GF-D8 (cell line): ENCODE measurements around the gene BTN3A1.
"Not testable (repeated sequence)": the region's sequence is repeated elsewhere in the genome, so short reads cannot be mapped to it uniquely, and the experiment has no call there.

Experiments
- DNase-seq: peaks from one replicate; lab custom pipeline; 2025; lab: John Stamatoyannopoulos, UW

BTN3A1 gene

GRCh38 chr6:26415036-26415614, 13.1 kb downstream of the BTN3A1 start:
- no peak for DNase-seq

DNA sequence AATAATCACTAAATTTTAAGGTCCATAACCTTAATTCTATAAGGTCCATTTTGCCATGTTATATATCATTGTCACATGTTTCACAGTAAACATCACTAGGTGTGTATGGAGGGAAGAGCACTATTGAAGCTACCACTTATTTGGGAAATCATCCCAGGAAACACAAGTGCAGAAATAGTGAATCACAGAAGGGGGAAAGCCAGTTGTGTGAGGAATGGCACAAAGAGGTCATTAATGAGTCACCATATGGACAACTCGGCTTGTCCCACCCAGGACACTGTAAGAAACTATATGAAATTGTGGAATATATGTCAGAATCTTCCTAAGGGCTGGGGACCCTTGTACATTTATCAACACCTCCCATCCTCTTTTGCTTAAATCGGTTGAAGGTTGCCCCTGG, 13.7 kb downstream of the BTN3A1 start:
- no peak for DNase-seq

DNA sequence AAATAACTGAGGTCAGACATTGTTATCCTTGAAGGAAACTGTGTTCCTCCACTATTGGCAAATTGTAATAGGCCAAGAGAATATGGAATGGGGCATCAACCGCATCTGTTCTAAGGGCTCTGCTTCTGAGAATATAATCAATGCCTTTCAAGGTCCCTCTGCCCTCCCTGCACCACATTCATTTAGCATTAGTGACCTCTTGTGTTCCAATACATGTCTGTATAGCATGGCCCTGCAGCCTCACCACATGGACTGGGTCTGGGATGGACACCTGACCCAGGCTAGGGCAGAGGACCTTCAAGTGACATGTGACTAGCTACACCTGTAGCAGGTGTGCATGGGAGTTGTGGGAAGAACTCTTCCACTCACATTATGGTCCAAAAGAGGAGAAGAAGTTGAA, 14.2 kb downstream of the BTN3A1 start:
- no peak for DNase-seq

GRCh38 chr6:26418077-26418476, 16.0 kb downstream of the BTN3A1 start:
- DNase-seq = not testable (repeated sequence)

- DNase-seq = not testable (repeated sequence)
Observed at GRCh38 chr6:26418795-26419194, 16.7 kb downstream of the BTN3A1 start.

DNA sequence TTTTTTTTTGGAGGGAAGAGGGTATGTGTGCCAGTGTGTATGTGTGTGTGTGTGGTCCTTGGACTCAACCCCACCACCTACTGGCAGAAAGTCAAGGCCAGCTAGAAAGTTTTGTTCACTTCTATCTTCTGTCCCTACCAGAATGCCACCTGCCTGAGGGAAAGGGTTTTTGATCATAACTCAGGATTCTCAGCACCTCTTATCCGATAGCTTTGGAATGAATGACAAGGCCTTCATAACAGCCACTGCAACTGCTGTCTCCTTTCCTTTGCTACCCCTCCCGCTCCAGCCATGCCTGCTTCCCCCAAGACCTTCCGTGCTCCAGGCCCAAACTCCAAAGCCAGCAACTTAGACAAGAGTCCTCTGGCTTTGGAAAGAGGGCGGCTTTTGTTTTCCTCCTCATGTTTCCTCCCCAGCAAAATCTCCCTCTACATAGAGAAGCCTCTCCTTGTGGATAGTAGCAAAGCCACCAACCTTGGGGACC, 18.7 kb downstream of the BTN3A1 start:
- no peak for DNase-seq

DNA sequence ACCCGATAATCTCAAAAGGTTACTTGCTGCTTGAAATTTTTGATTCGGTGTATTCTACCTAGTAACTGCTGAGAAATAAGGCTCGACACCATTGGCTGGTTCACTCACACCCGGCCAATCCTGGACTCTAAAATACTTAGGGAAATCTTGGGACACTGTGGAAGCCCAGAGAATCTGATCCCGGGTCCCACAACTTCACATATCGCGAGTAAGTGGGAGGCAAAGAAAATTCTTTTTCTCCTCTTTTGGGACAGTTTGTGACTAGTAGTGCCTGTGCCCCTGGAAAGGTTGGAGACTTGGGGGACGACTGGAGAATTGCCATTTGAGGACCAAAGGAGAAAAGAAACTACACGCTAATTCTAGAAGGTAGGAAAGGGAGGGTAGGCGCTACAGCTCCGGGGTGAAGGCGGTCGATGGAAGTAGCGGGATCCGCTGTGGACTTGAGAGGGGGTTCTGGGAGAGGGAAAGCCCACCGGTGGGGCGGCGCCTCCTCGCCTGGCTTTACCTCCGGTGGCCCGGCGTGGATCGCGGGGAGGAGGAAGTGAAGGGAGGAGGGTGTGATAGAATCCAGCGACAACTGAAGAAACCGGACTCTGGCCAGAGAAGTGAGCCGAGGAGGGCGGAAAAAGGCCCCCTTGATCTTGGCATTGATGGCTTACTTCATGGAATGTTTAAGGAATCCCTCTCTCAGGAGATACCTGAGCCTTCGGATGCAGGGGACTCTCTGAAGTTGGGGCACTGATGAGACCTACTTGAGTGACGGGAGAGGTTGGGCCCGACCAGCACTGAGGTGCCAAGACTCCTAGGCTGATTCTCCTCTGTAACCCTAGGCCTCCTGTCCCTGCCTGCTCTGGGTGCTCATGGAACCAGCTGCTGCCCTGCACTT, 19.4 kb downstream of the BTN3A1 start:
- peak; percentile 54 for DNase-seq

DNA sequence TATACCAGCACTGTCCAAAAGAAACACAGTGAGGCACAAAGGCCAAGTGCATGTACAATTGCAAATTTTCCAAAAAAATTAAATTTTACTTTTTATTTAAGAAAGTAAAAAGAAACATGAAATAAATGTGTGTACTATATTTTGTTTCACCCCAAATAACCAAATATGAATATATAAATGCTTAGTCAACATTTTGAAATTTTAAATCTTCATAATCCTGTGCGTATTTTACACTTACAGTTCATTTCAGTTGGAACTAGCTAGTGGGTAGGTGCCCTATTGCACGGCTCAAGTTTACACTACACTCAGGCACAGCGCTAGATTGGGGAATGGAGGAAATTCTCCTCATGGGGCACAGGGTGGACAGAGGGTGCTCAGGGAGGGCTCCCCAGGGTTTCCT, 20.3 kb downstream of the BTN3A1 start:
- no peak for DNase-seq

DNA sequence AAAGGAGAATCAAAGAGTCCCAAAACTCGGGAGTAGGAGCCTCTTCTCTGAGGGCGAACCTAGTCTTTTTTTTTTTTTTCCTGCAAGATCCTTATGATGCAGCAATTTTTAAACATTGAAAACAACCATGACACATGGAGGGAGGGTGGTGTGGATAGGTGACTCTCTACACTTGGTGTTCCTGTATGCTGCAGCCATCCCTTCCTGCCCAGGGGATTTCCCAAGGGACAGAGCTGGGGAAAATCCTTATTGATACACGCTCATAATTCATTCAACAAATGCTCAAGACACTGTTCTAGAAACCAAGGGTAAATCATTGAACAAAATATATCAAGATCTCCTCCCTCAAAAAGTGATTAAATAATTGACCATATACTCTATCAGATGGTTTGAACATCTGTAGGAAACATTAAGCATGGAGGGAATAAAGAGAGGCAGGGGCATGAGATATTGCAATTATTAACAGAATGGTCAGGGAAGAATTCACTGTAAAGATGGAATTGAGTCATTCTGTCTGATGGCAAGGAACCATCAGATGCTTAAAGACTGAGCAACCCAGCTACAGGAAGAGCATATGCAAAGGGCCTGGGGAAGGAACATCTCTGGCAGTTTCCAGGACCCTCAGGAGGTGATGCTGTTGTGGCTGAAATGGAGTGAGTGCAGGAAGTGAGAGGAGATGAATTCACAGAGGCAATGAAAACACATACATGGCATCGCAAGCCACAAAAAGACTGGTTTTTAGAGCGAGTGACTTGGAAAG, 24.8 kb downstream of the BTN3A1 start:
- DNase-seq = no peak

DNA sequence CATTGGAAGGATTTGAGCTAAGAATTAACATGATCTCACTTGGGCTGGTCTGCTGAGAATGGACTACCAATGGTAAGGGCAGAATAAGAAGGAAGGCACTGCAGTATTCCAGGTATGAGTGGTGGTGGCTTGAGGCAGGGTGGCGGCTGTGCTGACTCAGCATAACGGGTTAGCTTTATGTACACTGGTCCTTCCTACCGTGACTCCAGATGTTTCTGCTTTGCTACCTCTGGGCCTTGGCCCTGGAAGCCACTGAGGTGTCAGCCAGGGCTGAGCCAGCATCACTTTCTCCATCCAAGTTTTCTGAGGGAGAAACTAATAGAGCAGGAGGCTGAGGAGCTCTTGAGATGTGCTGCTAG, 25.4 kb downstream of the BTN3A1 start:
- no peak for DNase-seq

DNA sequence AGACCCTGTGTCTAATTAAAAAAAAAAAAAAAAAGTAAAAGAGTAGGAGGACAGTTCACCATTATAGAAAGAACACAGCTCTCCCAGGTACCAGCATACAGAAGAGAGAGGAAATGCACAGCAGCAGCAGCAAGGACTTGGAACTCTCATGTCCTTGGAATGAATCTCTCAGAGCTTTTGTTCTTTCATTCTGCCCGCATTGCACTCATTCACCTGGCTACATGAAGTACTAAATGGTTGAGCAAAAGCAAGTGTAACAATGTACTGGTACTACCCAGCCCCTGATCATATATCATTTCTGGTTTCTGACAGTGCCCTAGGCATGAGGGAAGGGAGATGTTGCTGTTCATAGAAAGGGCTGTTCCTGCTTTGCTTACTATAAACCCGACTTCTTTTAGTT, 26.1 kb downstream of the BTN3A1 start:
- DNase-seq = no peak

DNA sequence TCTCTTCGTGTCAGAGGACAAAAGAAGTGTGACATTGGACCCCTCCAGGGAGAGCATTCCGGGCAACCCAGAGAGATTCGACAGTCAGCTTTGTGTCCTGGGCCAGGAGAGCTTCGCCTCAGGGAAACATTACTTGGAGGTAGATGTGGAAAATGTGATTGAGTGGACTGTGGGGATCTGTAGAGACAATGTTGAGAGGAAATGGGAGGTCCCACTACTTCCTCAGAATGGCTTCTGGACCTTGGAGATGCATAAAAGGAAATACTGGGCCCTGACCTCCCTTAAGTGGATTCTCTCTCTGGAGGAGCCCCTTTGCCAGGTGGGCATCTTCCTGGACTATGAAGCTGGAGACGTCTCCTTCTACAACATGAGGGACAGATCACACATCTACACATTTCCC, 28.7 kb downstream of the BTN3A1 start:
- no peak for DNase-seq

DNA sequence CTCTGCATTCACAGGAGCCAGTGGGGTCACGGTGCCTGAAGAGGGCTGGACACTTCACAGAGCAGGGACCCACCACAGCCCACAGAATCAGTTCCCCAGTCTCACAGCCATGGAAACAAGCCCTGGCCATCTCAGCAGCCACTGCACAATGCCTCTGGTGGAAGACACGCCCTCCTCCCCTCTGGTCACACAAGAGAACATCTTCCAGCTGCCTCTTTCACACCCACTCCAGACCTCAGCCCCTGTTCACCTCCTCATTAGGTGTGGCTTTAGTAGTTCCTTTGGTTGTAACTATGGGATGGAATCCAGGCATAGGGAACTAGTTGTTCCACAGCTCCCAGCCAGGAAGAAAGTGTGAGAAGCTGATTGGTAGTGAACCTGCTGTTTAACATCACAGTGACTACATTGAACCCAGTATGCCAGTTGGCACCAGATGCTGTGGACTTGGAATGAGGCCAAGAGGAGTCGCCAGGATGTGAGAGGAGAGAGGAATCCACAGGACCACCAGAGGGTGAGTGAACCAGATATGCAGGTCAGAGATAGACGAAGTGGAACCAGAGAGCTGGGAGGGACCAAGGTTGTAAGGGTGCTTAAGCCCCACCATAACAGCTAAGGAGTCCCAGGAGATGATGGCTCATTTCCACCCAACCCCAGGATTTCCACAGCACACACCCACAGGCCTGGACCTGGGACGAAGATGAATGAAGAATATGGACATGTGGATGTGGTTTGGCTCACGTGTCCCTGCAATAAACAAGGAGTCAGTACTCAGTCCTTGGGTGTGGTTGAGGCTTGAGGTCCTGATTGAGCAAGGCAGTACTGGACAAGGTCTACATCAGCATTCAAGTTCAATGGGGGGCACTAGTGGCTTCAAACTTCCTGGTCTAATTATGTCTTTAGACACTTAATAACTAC, 29.4 kb downstream of the BTN3A1 start:
- no peak for DNase-seq

DNA sequence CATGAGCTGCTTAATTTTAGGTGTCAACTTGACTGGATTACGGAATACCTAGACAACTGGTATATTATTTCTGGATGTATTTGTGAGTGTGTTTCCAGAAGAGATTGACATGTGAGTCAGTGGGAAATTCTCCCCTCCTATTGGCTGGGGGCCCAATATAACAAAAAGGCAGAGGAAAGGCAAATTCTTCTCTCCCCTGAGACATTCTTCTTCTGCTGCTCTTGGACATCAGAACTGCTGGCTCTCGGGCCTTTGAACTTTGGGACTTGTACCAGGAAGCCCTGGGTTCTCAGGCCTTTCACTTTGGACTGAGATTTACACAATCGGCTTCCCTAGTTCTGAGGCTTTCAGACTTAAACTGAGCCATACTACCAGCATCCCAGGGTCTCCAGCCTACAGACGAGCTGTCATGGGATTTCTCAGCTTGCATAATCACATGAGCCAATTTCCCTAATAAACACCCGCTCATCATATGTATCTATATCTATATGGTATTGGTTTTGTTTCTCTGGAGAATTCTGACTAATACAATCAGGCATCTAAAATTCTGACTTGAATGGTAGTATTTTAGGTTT, 30.6 kb downstream of the BTN3A1 start:
- DNase-seq = no peak

GRCh38 chr6:26433680-26434079, 31.6 kb downstream of the BTN3A1 start:
- DNase-seq = not testable (repeated sequence)

DNA sequence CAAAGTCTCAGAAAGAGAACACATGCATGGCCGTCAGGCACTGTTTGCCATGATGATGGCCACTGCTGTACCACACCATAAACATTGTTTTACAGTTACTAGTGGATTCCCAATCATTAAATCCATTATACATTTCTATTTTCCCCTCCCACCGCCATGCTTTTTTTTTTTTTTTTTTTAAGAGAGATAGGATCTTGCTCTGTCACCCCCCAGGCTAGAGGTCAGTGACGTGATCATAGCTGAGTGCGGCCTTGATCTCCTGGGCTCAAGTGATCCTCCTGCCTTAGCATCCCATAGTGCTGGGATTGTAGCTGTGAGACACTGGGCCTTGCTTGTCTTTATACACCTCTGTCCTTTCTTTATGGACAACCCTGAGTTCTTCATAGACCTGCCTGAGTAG, 33.9 kb downstream of the BTN3A1 start:
- DNase-seq = no peak

DNA sequence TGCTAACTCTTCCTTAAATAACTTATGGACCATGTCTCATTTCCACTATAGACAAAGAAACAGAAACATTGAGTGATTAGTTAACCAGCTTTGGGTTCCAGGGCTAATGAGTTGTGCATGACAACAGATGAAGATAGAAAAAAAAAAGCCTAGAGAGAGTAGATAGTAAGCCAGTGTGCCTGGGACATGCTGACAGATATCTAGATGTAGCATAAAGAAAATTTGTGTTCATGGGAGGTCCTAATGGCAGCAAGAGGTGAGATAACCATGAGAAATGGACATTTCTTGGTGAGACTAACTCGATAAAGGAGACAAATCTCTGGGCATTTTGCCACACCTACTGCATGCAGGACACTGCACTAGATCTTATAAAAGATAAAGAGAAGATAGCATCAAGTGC, 35.5 kb downstream of the BTN3A1 start:
- DNase-seq = no peak

DNA sequence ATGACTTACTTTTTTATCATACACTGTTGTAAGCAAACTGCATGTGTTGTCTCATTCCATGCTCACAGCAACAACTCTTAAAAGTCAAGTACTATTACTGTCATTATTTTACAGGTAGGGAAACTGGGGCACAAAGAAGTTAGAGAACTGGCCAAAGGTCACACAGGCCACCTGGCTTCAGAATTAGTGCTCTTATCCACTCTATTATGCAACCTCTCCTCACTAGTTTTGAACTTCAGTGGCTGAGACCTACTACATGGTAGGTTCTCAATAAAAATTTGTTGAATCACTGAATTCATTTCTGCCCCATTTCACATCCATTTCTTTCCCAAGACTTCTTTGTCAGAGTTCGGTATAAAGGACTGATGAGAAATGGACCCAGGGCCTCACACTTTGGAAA, 35.9 kb downstream of the BTN3A1 start:
- no peak for DNase-seq

DNA sequence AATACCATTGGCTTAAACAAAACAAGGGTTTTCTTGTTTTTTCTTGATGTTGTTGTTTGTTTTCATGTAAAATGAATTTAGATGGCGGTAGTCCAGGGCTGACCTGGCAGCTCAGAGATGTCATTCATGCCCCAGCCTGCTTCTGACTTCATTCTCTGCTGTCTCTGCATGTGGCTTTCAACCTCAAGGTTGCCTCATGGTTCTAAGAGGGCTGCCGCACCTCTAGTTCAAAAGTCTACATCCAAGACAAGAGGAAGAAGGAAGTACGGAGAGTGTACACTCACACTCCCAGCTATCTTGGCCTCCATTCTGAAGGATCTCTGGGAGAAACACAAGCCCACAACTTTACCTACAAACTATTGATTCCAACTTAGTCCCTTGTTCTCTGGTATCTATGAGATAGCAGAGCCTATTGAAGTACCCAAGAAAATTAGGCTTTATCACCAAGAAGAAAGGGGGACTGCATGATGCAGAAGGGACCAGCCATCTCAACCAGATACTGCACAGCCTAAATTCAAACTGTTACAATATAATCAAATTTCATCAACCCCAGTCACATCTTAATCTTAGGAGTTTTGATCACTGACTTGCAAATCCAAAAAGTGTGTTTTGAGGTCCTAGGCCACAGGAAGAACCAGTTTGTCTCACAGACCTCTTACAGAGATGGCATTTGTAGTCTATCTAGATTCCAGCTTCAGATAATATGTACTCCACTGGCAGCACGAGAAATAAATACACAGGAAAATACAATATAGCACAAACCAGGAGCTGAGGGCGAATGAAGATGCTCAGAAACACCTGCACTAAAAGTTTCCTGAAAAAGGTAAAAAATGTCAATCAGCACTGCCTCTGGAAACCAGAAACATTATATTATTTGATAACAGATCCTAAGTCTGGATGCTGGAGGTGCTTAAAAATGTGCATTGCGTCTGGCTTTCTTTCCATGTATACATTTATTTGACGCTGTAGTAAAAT, 37.4 kb downstream of the BTN3A1 start:
- no peak for DNase-seq

- DNase-seq = no peak
Observed at GRCh38 chr6:26440977-26441358, 38.9 kb downstream of the BTN3A1 start.
